ENCODE measurements around the gene SOCS6. TPM values are rescaled to one million over a fixed set of nuclear protein-coding genes. Genes with fewer than 3 reads are reported as not detected.
"Not testable (repeated sequence)": the region's sequence is repeated elsewhere in the genome, so short reads cannot be mapped to it uniquely, and the experiment has no call there.

Gene SOCS6, protein sequence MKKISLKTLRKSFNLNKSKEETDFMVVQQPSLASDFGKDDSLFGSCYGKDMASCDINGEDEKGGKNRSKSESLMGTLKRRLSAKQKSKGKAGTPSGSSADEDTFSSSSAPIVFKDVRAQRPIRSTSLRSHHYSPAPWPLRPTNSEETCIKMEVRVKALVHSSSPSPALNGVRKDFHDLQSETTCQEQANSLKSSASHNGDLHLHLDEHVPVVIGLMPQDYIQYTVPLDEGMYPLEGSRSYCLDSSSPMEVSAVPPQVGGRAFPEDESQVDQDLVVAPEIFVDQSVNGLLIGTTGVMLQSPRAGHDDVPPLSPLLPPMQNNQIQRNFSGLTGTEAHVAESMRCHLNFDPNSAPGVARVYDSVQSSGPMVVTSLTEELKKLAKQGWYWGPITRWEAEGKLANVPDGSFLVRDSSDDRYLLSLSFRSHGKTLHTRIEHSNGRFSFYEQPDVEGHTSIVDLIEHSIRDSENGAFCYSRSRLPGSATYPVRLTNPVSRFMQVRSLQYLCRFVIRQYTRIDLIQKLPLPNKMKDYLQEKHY
- total RNA-seq (2014; rRNA removed; shearing (Covaris generic)) = 10.9 and 17.6 TPM in 2 replicates

DNA sequence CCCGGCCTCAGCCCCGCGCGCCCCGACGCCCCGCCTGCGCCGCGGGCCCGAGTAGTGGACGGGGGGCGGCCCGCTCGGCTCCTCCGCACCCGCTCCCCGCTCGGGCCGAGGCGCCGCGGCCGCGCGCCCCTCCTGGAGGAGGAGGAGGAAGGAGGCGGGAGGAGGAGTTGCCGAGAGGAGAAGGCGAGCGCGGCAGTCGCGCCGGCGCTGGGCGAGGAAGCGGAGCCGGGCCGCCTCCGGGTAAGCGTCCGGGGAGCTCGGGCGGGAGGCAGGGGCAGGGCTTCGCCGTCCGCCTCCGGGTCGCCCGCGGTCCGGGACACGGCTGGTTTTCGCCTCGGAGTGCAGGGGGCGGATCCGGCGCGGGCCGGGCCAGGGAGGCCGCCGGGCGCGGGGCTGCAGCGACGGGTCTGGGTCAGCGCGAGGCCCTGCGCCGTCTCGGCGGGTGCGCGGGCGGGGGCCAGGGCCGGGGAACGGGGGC lies at the start of gene SOCS6:
TSS of gene SOCS6 (plus strand) at position 195 of the 478 bp plus-strand sequence. CDS start 35,624 bp downstream, outside the sequence.
- peak; percentile 28 for DNase-seq (ENCODE audit: low spot score)

DNA sequence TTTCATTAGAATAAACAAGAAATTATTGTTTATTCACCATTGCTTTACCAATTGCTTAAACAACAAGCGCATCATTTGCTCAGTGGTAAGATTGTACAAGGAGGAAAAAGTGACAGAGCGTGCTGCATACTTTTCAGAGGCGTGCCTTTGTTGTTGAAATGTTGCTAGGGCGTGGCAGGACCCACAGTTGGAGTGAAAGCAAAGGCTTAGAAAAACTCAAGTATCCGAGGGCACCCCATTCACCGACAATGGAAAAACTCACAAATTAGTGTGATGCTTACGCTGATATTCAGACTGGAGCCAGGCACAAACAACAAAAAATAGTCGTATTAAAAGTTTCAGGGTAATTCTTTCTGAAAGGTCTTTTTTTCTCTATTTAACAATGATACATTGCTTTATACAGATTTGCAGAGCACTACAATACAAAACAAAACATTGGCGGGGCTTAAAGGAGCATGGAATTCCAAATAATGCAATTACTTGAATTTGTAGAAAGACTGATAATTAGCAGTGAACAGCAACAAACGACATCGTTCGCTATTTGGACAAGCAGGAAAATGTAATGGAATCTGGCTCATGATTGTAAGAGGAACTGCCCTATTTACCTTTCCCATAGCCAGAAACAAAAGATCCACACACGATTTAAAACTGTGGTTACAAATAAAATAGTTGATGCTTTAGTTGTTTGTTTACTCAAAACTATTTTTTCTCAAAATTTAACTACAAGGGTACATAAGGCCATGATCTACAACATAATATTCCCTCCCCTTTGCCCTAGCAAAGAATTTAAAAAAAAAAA lies 45.5 kb upstream of the SOCS6 start:
- DNase-seq (ENCODE audit: low spot score) = peak; percentile 23

DNA sequence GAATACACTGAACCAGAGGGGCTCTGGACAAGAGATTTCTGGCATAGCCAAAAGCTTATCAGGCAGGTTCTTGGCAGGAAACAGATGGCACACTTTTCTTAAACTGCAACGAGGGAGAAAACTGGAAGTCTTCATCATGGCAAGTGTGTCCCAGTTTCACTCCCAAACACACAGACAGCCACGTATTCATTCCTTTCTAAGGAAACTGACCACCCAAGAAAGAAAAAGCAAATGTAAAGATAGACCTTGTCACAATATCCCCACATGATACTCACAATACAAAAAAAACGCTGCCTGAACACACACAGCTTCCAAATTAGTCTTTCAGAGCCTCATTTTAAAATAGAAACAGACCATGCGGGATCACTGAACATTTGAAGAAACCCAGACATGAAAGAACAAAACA lies 42.8 kb upstream of the SOCS6 start:
- no peak for DNase-seq (ENCODE audit: low spot score)

DNA sequence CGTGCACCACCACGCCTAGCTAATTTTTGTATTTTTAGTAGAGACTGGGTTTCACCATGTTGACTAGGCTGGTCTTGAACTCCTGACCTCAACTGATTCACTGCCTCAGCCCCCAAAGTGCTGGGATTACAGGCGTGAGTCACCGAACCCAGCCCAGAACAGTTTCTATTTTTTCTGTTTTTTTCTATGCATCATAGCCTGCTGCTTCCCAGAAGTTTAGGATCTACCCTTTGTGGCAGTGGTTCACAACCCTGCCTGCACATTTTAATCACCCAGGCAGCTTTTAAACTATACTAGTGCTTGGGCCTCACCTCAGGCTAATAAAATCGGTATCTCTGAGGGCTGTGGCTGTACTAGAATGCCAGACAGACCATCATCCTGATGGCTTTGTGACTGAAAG lies 39.7 kb upstream of the SOCS6 start:
- peak; percentile 50 for DNase-seq (ENCODE audit: low spot score)

DNA sequence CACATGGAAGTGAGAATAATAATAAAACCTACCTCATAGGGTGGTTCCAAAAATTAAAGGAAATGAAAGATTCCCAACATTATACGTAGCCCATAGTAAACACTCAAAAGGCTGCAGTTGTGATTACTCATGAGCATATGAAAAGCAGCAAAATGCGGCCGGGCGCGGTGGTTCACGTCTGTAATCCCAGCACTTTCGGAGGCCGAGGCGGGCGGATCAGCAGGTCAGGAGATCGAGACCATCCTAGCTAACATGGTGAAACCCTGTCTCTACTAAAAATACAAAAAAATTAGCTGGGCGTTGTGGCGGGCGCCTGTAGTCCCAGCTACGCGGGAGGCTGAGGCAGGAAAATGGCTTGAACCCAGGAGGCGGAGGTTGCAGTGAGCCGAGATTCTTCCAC lies 39.0 kb upstream of the SOCS6 start:
- not testable (repeated sequence) for DNase-seq (ENCODE audit: low spot score)

DNA sequence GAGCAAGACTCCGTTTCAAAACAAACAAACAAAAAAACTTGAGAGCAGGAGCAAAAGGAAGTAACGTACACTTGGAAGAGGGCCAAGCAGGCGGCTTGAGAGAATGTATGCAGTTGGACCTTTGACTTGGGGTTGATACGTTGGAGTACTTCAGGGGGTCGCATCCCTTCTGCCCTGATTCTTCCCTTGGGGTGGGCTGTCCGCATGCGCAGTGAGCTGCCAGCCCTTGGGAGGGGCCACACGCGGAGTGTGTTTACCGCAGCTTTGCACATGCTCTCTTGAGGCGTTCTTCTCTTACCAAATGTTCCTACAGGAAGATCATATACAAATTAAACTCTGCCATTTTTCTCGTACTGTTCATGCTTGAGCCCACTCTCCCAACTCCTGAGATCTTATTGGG lies 38.1 kb upstream of the SOCS6 start:
- DNase-seq (ENCODE audit: low spot score) = no peak

DNA sequence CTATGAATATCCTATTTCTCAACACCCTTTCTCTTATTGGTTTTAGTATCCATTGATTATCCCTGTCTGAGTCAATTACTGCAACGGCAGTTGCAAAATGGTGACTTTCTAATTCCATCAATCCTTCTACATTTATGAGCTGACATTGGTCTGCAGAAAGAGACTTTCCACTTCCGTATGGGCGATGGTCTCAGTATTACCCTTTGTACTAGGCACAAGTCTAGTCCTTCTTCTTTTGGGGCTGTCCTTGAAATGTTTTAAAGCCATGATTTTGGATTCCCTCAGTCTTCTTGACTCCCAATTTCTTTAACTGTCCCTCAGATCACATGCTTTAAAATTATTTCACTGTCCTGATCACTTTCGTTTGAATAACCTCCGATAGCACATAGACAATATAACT lies 32.7 kb upstream of the SOCS6 start:
- no peak for DNase-seq (ENCODE audit: low spot score)

DNA sequence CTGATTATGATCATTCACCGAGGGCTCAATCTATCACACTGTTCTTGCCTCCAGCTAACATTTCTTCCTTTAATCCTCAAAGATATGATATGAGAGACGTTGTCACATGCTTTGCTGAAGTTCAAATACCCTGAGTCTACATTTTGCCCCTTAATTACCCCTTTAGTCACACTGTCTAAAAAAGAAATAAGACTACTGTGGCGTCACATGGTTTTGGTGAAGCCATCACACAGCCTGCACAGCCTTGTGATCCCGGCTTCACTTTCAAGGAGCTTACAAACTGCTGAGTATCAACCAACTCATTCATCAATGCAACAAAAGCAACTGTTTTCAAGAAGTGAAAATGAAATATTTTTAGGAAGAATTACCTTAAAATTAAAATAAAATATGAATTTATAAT lies 31.9 kb upstream of the SOCS6 start:
- DNase-seq (ENCODE audit: low spot score) = no peak

DNA sequence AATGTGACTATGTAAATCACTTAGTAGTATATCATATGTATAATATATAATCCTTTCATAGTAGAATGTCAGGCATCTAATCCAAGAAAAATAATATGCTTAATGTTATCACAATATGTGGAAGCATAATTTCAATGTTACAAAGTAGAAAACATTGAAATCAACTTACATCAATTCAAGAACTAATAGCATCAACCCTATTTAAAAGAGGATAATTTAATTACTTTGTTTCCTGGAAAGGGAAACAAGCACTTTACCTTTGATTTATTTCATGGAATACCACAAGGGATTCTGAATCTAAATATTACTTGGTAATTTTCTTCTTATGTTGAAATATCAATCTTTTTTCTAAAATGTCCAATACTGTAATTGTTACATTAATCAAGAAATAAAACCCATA lies 30.6 kb upstream of the SOCS6 start:
- no peak for DNase-seq (ENCODE audit: low spot score)

DNA sequence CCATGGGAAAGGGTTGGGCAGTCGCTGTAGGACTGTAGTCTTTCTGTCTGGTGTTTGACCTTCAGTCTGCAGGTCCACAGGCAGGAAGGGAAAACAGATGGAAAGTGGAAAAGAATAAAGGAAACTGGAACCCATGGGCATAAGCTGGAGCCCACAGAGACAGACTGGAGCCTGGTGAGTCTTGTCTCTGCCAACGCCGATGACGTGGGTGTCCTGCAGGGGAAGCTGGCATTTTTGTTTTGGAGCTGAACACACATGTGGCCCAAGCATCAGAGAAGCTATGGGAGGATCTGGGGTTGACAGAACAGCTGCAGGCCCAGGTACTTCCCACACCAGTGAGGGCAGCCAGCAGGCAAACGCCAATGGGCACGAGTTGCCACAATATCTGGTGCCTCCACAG lies 28.2 kb upstream of the SOCS6 start:
- no peak for DNase-seq (ENCODE audit: low spot score)

DNA sequence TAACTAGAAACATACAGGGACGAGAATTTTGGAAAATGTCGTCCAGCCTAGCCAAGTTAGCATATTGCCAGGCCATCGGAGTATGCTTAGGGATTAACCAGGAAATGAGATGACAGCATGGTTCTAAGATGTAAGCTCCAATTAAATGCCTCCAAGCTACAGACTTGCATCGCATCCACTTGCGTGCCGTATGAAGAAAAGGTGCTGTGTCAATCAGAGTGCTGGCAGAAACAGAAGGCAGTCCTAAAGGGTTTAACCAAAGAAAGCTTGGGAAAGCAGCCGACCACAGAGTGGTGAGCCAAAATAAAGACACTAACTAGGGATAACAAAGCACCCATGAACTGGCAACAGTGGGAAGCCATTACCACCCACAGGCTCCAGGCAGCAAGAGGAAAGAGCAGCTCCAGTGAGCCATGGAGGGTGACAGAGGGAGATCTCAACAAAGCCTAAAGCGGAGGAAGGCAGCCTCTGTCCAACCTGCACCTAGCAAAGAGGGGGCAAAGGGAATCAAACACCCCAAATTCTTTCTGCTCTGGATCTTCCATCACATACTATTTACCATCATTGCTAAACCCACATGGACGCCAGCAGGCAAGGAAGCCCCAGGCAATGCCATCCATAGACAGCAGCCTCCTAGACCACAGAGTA lies 27.6 kb upstream of the SOCS6 start:
- no peak for DNase-seq (ENCODE audit: low spot score)

DNA sequence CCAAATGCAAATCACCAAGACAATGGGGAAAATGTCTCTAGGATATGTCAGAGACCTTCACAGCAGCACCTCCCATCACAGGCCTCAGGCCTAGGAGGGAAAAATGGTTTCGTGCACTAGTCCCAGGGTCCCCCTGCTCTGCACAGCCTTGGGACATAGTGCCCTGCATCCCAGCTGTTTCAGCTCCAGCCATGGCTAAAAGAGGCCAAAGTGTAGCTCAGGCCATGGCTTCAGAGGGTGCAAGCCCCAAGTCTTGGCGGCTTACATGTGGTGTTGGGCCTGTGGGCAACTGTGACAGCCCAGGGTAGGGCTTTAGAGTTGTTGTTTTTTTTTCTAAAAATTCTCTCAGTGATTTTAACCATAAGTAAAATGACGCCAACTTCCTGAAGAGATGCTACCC lies 25.5 kb upstream of the SOCS6 start:
- DNase-seq (ENCODE audit: low spot score) = no peak

DNA sequence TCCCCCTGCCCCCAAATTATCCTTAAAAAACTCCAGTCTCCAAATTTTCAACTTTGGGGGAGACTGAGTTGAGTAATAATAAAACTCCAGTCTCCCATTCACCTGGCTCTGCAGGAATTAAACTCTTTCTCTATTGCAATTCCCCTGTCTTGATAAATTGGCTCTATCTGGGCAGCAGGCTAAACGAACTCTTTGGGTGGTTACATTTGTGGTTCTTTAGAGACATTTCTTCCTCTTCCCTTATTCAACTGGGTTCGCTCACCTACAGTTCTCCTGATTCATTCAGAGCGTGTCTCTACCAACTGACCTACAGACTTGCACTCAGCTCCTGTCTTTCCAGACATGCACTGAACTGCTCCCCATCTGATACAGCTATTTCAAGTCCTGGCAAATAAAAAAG lies 17.1 kb upstream of the SOCS6 start:
- no peak for DNase-seq (ENCODE audit: low spot score)

DNA sequence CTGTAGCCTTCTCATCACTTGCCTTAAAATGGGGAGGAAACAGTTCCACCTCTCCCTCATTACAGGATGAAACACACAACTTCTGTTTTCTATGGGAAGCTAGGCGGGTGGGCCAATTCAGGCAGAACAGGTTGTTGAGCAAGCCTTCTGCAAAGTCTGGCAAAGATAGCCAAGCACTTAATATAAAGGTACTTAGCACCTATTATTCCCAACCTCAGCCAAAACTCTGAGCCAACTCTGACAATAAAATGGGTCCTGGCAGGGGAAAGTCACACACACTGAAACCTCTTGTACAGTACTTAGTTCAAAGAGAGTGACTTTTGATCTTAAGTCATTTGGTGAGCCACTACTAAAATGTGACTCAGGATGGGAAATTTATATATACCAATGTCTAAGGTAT lies 15.8 kb upstream of the SOCS6 start:
- DNase-seq (ENCODE audit: low spot score) = no peak

DNA sequence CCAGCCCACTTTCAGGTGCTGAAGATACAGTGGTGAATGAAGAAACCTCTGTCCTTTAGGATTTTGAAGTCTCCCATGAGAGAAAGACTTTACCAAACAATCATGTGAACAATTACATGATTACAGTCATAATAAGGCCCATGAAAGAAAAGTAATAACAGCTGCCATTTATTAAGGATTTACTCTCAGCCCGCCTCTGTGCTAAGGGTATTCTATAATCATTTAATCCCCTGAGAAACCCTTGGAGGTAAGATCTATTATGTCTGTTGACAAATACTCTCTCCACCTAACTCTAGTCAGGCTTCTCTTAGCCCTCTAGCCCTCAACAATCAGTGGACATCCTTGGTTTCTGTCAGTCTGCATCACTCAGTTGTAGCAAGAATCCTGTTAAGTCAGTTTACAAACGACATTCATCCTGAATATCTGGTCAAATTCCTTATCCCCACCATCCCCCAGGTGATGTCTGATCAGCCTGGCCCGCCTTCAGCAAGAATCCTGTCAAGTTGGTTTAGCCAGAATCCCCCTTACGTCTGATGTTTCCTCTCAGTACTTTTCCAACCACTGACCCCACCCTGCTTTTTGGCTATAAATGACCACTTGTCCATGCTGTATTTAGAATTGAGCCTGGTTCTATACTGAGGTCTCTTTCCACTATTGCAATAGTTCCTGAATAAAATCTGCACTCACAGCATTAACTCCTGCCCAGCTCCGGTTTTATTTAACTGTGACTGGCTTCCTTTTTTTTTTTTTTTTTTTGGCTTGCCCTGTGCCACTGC lies 12.2 kb upstream of the SOCS6 start:
- DNase-seq (ENCODE audit: low spot score) = no peak

DNA sequence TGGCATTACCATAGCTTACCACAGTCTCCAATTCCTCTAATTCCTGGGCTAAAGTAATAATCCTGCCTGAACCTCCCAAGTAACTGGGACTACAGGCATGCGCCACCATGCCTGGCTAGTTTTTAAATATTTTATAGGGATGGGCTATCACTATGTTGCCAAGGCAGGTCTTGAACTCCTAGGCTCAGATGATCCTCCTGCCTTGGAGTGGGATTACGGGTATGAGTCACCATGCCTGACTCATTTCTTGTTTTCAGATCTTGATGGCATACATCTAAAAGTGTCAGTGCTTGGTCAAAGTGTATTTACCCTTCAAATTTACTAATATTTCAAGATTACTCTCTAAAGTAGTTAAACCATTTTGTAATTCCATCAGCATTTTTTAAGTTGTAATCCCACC lies 9.4 kb upstream of the SOCS6 start:
- no peak for DNase-seq (ENCODE audit: low spot score)

DNA sequence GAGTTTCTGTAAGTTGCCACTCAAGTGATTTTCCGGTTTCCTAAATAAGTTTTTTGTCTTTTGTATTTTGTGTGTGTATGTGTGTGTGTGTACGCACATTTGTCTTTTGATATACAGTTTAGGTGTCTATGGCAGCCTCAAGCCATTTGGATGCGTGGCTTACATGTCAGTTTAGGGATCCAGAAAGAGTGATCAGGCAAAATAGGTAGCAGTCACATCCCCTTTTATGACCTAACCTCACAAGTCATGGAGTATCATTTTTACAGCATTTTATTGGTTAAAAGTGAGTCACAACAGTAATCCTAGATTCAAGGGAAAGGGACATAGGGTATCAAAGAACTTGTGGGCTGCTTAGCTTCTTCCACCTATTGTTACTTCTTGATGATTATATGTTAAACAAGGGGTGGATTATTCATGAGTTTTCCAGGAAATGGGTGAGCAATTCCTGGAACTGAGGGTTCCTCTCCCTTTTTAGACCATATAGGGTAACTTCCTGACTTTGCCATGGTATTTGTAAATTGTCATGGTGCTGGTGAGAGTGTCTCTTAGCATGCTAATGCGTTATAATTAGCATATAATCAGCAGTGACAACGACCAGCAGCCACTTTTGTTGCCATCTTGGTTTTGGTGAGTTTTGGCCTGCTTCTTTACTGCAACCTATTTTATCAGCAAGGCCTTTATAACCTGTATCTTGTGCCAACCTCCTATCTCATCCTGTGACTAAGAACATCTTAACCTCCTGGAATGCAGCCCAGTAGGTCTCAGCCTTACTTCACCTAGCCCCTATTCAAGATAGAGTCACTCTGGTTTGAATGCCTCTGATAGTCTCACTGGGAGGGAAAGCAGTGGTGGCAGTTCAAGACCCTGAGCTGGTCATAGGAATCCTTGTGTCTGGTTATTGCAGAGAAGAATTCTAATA lies 8.6 kb upstream of the SOCS6 start:
- no peak for DNase-seq (ENCODE audit: low spot score)

DNA sequence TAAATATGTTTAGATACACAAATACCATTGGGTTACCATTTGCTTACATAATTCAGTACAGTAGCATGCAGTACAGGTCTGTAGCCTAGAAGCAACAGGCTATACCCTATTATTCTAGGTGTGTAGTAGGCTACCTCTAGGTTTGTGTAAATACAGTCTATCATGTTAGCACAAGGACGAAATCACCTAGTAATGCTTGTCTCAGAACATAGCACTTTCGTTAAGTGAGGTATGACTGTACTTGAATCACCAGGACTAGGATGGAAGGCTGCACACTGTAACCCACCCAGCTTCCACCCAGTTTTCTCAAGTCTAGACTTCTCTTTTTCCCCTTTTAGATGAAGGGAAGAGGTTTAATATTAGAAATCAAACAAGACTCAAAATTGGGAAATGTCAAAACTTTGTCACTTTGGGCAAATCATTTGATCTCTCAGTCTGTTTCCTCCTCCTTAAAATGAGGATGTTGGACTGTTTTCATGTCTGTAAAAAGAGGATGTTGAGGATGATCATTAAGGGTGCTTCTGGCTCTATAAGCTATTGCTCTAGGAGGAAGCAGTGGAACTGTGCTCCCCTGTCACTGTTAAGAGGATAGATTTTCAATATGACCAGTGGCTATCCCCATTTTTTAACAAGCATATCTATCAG lies 3.7 kb upstream of the SOCS6 start:
- DNase-seq (ENCODE audit: low spot score) = no peak

DNA sequence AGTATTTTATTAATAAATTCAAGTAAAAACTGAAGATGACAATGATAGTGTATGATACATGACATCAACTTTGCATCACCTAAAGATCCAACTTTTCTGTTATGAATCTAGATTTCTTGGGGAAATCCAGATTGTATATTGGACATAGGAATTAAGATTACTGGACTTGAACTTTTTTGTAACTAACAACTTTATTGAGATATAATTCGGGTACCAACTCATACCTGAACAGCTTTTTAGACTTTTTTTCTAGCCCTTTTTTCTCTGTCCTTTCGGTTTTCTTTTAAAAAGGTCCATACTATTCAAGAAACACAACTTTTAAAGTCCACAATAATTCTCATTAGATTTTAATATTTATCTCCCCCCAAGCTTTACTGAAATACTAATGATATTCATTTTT lies 1.1 kb upstream of the SOCS6 start:
- no peak for DNase-seq (ENCODE audit: low spot score)
